Fibroblast of lung (primary cell): Measurements from ENCODE around the gene AGXT.

Experiments
- EZH2 ChIP-seq: IDR thresholded peaks from 2 replicates; pipeline ENCODE4 v1.5.1; 2012; ENCODE audit warnings: low read length, control low read depth, mild to moderate bottlenecking; ENCODE audit errors: missing control alignments
- TF ChIP-seq, protein P1 (sequence below), 2 donors: IDR thresholded peaks in 1 of 2; conservative IDR thresholded peaks in 1 of 2; 1 replicate in 1 of 2; 2 replicates in 1 of 2; pipeline ENCODE4 v1.5.1; 2011 to 2012; ENCODE audit warnings: low read length in 2 of 2, control low read depth in 1 of 2, inconsistent platforms in 1 of 2, low read depth in 1 of 2, mild to moderate bottlenecking in 1 of 2

DNA sequence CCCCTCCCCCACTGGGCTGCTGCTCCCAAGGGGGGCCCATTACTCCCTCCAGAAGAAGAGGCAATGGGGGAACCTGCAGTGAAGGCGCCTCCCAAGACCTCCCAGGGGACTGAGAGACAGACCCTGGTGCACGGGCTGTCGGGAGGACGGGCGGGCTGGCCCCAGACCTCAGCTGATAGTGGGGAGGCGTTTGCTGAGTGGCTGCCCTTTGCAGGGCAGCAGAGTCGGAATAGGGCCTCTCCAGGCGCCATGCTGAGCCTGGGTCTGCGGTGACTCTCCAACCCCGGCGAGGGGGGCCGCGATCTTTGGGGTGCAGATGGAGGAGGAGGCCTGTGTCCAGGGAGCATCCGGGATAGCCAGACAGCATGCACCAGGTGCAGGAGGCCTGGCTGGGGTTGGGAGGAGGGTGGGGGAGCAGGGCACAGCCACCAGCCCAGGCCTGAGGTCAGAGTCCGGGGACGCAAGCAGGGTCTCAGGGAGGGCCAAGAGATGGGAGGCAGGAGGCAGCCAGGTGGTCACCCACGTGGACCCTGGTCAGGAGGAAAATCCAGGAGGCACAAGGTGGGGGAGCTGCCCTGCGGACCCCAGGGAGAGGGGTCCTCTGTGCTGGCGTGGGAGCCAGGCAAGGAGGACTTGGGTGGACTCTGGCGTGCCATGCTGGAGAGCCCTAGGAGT is 48.5 kb downstream of the AGXT start:
- TF ChIP-seq EZH2: no peak
- TF ChIP-seq, protein P1, sequence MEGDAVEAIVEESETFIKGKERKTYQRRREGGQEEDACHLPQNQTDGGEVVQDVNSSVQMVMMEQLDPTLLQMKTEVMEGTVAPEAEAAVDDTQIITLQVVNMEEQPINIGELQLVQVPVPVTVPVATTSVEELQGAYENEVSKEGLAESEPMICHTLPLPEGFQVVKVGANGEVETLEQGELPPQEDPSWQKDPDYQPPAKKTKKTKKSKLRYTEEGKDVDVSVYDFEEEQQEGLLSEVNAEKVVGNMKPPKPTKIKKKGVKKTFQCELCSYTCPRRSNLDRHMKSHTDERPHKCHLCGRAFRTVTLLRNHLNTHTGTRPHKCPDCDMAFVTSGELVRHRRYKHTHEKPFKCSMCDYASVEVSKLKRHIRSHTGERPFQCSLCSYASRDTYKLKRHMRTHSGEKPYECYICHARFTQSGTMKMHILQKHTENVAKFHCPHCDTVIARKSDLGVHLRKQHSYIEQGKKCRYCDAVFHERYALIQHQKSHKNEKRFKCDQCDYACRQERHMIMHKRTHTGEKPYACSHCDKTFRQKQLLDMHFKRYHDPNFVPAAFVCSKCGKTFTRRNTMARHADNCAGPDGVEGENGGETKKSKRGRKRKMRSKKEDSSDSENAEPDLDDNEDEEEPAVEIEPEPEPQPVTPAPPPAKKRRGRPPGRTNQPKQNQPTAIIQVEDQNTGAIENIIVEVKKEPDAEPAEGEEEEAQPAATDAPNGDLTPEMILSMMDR (conservative IDR thresholded peaks at IDR 0.05 in 1 of 2, IDR thresholded peaks at IDR 0.05 in 1 of 2; ENCODE audit: low read depth in 1 of 2, low read length in 2 of 2): no peak
